ENCODE measurements around the gene HCN4. TPM values are rescaled to one million over a fixed set of nuclear protein-coding genes. Genes with fewer than 3 reads are reported as not detected.

HCN4 gene
- total and polyA plus RNA-seq, 3 donors from 2014 or later = 9.1 to 17.6 (median 12.6) TPM

GRCh38 chr15:73344056-73344455 lies 24.7 kb downstream of the HCN4 start:
- Histone ChIP-seq H3K4me3 (no peak overlapping the region), H3K36me3 (ENCODE audit: low read depth, missing control alignments) (no peaks in the 10 kb centered on the region), H3K9me3 (no peaks in the 10 kb centered on the region), H3K4me1 (no peaks in the 10 kb centered on the region), H3K27me3 (no peaks in the 10 kb centered on the region), H3K27ac (no peak overlapping the region)
- intact Hi-C loops (cut with DNase I; ENCODE audit: low total_unique reads) = no loop called here
- no peak for DNase-seq
- TF ChIP-seq POLR2A (IDR thresholded peaks at IDR 0.05) = no peak
- TF ChIP-seq, protein P1, sequence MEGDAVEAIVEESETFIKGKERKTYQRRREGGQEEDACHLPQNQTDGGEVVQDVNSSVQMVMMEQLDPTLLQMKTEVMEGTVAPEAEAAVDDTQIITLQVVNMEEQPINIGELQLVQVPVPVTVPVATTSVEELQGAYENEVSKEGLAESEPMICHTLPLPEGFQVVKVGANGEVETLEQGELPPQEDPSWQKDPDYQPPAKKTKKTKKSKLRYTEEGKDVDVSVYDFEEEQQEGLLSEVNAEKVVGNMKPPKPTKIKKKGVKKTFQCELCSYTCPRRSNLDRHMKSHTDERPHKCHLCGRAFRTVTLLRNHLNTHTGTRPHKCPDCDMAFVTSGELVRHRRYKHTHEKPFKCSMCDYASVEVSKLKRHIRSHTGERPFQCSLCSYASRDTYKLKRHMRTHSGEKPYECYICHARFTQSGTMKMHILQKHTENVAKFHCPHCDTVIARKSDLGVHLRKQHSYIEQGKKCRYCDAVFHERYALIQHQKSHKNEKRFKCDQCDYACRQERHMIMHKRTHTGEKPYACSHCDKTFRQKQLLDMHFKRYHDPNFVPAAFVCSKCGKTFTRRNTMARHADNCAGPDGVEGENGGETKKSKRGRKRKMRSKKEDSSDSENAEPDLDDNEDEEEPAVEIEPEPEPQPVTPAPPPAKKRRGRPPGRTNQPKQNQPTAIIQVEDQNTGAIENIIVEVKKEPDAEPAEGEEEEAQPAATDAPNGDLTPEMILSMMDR (IDR thresholded peaks at IDR 0.05) = no peak
- 77 to 85% methylated on average over 3 of the region's 3 CpGs for WGBS, 2 donors

DNA sequence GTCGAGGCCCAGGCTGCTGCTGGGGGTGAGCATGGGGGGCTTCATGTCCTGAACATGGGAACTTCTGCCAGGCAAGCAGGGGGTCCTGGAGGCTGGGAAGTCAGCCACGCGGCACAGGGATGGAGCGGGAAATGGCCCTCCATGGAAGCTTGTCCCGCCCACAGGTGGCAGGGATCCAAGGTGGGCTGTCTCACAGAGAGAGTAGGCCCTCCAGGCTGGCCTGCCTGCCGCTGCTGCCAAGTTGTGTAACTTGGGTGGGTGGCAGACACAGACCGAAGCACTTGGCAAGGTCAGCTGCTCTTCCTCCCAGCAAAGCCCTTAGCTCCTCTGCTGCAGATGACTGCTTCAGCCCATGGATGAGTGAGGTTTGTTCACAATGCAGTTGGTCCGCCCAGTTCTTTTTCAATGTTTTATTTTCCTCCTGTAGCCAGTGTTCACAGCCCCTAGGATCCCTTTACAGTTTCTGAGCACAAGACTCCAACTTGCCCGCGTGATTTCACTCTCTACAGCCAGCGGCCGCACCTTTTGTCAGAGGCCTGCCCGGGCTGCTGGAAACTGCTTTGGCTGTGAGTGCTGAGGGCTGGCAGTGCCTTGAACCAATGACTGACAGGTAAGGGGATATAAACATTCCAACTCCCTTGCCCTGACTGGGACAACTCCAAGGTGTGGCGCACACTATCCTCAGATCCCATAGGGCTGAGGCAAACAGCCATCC lies 26.7 kb downstream of the HCN4 start:
- H3K9me3 ChIP-seq = no peaks in the 10 kb centered on the region
- 82 to 84% methylated on average over 11 to 14 of the region's 14 CpGs for WGBS, 2 donors
- no peak overlapping the region for H3K27ac ChIP-seq
- H3K4me1 ChIP-seq = no peaks in the 10 kb centered on the region
- no peak overlapping the region for H3K4me3 ChIP-seq
- intact Hi-C loops (cut with DNase I; ENCODE audit: low total_unique reads) = no loop called here
- no peaks in the 10 kb centered on the region for H3K27me3 ChIP-seq
- TF ChIP-seq, protein P1 (IDR thresholded peaks at IDR 0.05) = no peak
- TF ChIP-seq POLR2A (IDR thresholded peaks at IDR 0.05) = no peak
- DNase-seq = no peak
- H3K36me3 ChIP-seq (ENCODE audit: low read depth, missing control alignments) = no peaks in the 10 kb centered on the region

DNA sequence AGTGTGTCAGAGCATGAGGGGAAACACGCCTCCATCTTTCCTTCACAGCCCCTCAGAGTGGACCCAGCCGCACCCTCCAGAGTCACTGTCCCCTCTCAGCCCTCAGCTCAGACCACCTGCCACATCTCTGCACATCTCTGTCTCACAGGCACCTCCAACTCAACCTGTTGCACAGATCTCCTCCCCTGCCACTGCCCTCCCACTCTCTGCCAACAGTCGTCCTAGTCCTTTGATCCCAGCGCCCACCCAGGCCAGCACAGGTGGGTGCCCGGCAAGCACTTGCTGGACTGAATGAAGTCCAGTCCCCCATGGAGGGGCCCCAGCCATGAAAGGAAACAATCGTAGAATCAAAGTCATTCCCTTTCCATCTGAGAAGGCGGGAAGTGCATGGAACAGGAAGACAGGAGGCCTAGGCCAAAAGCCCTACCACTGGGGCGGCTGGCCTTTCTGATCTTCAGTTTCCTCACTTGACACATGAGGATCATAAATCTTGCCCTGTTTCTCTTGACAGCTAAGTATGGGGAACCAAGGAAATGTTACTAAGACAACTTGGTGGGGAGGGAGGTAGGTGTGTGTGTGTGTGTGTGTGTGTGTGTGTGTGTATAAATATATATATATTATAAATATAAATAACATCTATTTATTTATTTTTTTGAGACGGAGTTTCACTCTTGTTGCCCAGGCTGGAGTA lies 28.1 kb downstream of the HCN4 start:
- DNase-seq = no peak
- Histone ChIP-seq H3K4me1 (no peaks in the 10 kb centered on the region), H3K27ac (no peak overlapping the region), H3K4me3 (no peak overlapping the region), H3K36me3 (ENCODE audit: low read depth, missing control alignments) (no peaks in the 10 kb centered on the region), H3K27me3 (no peaks in the 10 kb centered on the region), H3K9me3 (no peaks in the 10 kb centered on the region)
- 89 to 90% methylated on average over 9 of the region's 9 CpGs for WGBS, 2 donors
- intact Hi-C loops (cut with DNase I; ENCODE audit: low total_unique reads) = no loop called here
- TF ChIP-seq, protein P1 (IDR thresholded peaks at IDR 0.05) = no peak
- no peak for TF ChIP-seq POLR2A (IDR thresholded peaks at IDR 0.05)

GRCh38 chr15:73338606-73339374 lies 30.0 kb downstream of the HCN4 start:
- no peaks in the 10 kb centered on the region for H3K36me3 ChIP-seq (ENCODE audit: low read depth, missing control alignments)
- TF ChIP-seq POLR2A (IDR thresholded peaks at IDR 0.05) = no peak
- TF ChIP-seq, protein P1 (IDR thresholded peaks at IDR 0.05) = no peak
- H3K27me3 ChIP-seq = no peaks in the 10 kb centered on the region
- DNase-seq = no peak
- H3K27ac ChIP-seq = no peak overlapping the region
- intact Hi-C loops (cut with DNase I; ENCODE audit: low total_unique reads) = no loop called here
- 84 to 93% methylated on average over 4 to 9 of the region's 9 CpGs for WGBS, 2 donors
- H3K4me3 ChIP-seq = no peak overlapping the region
- H3K4me1 ChIP-seq = no peaks in the 10 kb centered on the region
- H3K9me3 ChIP-seq = no peaks in the 10 kb centered on the region
